Measurements from ENCODE around the gene PCDH9.

Gene PCDH9

GRCh38 chr13:66840621-66841020 is 389.5 kb downstream of the PCDH9 start:
- no peak for DNase-seq (ENCODE audit: low spot score)

- no peak for DNase-seq (ENCODE audit: low spot score)
Observed at GRCh38 chr13:66837246-66837645, 392.9 kb downstream of the PCDH9 start.

- no peak for DNase-seq (ENCODE audit: low spot score)
Observed at GRCh38 chr13:66835040-66835628, 395.0 kb downstream of the PCDH9 start.

- DNase-seq (ENCODE audit: low spot score): no peak
Observed at GRCh38 chr13:66830940-66831716, 399.0 kb downstream of the PCDH9 start.

- no peak for DNase-seq (ENCODE audit: low spot score)
Observed at GRCh38 chr13:66829803-66830202, 400.3 kb downstream of the PCDH9 start.

GRCh38 chr13:66826398-66826797 is 403.7 kb downstream of the PCDH9 start:
- no peak for DNase-seq (ENCODE audit: low spot score)

- DNase-seq (ENCODE audit: low spot score): no peak
Observed at GRCh38 chr13:66821551-66821950, 408.6 kb downstream of the PCDH9 start.

- no peak for DNase-seq (ENCODE audit: low spot score)
Observed at GRCh38 chr13:66811455-66811854, 418.7 kb downstream of the PCDH9 start.

GRCh38 chr13:66809485-66809884 is 420.7 kb downstream of the PCDH9 start:
- no peak for DNase-seq (ENCODE audit: low spot score)

- no peak for DNase-seq (ENCODE audit: low spot score)
Observed at GRCh38 chr13:66807251-66807650, 422.9 kb downstream of the PCDH9 start.

GRCh38 chr13:66805657-66806056 is 424.5 kb downstream of the PCDH9 start:
- no peak for DNase-seq (ENCODE audit: low spot score)

GRCh38 chr13:66803808-66804456 is 426.2 kb downstream of the PCDH9 start:
- no peak for DNase-seq (ENCODE audit: low spot score)

GRCh38 chr13:66803013-66803807 is 426.9 kb downstream of the PCDH9 start:
- DNase-seq (ENCODE audit: low spot score): no peak

GRCh38 chr13:66795636-66796035 is 434.5 kb downstream of the PCDH9 start:
- DNase-seq (ENCODE audit: low spot score): no peak

GRCh38 chr13:66794340-66795031 is 435.6 kb downstream of the PCDH9 start:
- no peak for DNase-seq (ENCODE audit: low spot score)

GRCh38 chr13:66790861-66791260 is 439.3 kb downstream of the PCDH9 start:
- DNase-seq (ENCODE audit: low spot score): no peak

GRCh38 chr13:66781241-66781640 is 448.9 kb downstream of the PCDH9 start:
- DNase-seq (ENCODE audit: low spot score): no peak

- DNase-seq (ENCODE audit: low spot score): peak; percentile 8
Observed at GRCh38 chr13:66780814-66781213, 449.3 kb downstream of the PCDH9 start.

GRCh38 chr13:66778461-66778860 is 451.7 kb downstream of the PCDH9 start:
- DNase-seq (ENCODE audit: low spot score): no peak

GRCh38 chr13:66775196-66775595 is 454.9 kb downstream of the PCDH9 start:
- DNase-seq (ENCODE audit: low spot score): no peak

- DNase-seq (ENCODE audit: low spot score): no peak
Observed at GRCh38 chr13:66774046-66774445, 456.1 kb downstream of the PCDH9 start.

GRCh38 chr13:66765559-66765958 is 464.6 kb downstream of the PCDH9 start:
- no peak for DNase-seq (ENCODE audit: low spot score)

Data from RKO (cell line).